GM23338 (cell line): ENCODE data around the gene PKNOX2.

Experiments
- EZH2 ChIP-seq: fragments of 200-600 bp; sonication (generic); IDR thresholded peaks from one replicate; pipeline ENCODE4 v1.8.0; 2017; ENCODE audit warnings: antibody characterized with exemption, mild to moderate bottlenecking, low read depth; ENCODE audit not compliant: unreplicated experiment
- TF ChIP-seq, protein P1 (sequence below), 2 experiments: fragments of 200-600 bp in 1 of 2; sonication (generic) in 1 of 2; conservative IDR thresholded peaks; 2 replicates each; pipeline versions ENCODE4 v1.5.1 to v1.6.1; 2016 to 2017; ENCODE audit warnings: antibody characterized with exemption in 2 of 2, low read depth in 2 of 2, mild to moderate bottlenecking in 2 of 2, moderate library complexity in 1 of 2
- TF ChIP-seq, protein P2 (sequence below): IDR thresholded peaks from one replicate; pipeline ENCODE4 v1.6.1; 2018; ENCODE audit warnings: antibody characterized with exemption; ENCODE audit not compliant: unreplicated experiment

DNA sequence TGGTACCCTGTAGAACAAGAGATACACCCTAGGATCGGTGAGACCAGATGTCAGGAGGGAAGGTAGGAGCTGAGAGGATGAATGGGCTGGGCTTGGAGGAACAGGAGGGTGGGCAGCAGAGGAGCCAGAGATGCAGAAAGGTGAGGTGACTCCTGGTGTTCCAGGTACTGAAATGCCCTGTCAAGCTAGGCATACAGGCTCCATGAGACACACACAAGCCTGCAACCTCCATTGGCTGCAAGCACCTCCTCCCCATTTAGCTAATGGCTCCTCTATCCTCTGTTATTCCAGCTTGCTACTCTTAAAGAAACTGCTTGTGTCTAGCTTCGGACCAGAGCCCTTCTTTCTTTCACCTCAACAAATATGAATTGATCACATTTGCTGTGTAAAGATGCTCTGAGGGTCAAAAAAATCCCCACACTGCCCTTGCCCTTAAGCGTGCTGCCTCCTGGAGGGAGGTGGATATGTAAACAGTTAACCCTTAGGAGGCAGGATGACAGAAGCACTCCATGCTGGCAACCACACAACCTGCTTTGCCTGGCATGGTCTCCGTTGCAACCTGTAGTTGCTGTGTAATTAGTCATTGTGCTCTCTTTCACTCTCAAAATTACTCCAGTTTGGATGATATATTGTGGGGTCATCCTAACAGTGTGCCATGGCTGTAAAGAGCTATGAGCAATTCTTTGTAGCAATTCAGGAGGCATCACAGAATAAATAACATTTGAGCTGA, 156.0 kb downstream of the PKNOX2 start:
- TF ChIP-seq, protein P1, sequence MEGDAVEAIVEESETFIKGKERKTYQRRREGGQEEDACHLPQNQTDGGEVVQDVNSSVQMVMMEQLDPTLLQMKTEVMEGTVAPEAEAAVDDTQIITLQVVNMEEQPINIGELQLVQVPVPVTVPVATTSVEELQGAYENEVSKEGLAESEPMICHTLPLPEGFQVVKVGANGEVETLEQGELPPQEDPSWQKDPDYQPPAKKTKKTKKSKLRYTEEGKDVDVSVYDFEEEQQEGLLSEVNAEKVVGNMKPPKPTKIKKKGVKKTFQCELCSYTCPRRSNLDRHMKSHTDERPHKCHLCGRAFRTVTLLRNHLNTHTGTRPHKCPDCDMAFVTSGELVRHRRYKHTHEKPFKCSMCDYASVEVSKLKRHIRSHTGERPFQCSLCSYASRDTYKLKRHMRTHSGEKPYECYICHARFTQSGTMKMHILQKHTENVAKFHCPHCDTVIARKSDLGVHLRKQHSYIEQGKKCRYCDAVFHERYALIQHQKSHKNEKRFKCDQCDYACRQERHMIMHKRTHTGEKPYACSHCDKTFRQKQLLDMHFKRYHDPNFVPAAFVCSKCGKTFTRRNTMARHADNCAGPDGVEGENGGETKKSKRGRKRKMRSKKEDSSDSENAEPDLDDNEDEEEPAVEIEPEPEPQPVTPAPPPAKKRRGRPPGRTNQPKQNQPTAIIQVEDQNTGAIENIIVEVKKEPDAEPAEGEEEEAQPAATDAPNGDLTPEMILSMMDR (conservative IDR thresholded peaks at IDR 0.05; ENCODE audit: low read depth in 2 of 2): peak; percentile 28 to 54
- TF ChIP-seq, protein P2, sequence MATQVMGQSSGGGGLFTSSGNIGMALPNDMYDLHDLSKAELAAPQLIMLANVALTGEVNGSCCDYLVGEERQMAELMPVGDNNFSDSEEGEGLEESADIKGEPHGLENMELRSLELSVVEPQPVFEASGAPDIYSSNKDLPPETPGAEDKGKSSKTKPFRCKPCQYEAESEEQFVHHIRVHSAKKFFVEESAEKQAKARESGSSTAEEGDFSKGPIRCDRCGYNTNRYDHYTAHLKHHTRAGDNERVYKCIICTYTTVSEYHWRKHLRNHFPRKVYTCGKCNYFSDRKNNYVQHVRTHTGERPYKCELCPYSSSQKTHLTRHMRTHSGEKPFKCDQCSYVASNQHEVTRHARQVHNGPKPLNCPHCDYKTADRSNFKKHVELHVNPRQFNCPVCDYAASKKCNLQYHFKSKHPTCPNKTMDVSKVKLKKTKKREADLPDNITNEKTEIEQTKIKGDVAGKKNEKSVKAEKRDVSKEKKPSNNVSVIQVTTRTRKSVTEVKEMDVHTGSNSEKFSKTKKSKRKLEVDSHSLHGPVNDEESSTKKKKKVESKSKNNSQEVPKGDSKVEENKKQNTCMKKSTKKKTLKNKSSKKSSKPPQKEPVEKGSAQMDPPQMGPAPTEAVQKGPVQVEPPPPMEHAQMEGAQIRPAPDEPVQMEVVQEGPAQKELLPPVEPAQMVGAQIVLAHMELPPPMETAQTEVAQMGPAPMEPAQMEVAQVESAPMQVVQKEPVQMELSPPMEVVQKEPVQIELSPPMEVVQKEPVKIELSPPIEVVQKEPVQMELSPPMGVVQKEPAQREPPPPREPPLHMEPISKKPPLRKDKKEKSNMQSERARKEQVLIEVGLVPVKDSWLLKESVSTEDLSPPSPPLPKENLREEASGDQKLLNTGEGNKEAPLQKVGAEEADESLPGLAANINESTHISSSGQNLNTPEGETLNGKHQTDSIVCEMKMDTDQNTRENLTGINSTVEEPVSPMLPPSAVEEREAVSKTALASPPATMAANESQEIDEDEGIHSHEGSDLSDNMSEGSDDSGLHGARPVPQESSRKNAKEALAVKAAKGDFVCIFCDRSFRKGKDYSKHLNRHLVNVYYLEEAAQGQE: no peak
- no peak for TF ChIP-seq EZH2
